HEK293 (cell line): ENCODE data around the gene SCN4A.

Experiments
- CTCF ChIA-PET: fragments of 350-600 bp; formaldehyde crosslinking; extraction: SDS; loops from one replicate; lab custom pipeline; 2021; ENCODE audit warnings: antibody characterized with exemption; lab: Yijun Ruan, JAX
- POLR2A ChIA-PET: fragments of 300-600 bp; formaldehyde crosslinking; extraction: SDS; loops from one replicate; lab custom pipeline; 2020; ENCODE audit warnings: antibody characterized with exemption, inconsistent platforms; lab: Yijun Ruan, JAX
- H3K27ac ChIP-seq: fragments of 200-500 bp; sonication (Bioruptor generic); 2 replicates; pipeline ENCODE4 v1.5.1; 2014; ENCODE audit warnings: low read depth, low read length, control low read depth, inconsistent platforms; ENCODE audit errors: extremely low read depth
- H3K36me3 ChIP-seq, 2 experiments: fragments of 200-500 bp in 1 of 2; sonication (Bioruptor generic) in 1 of 2; 1 replicate in 1 of 2; 2 replicates in 1 of 2; pipeline ENCODE4 v1.5.1; 2014 to 2017; ENCODE audit warnings: inconsistent platforms in 2 of 2, low read length in 2 of 2; ENCODE audit not compliant: control insufficient read depth in 2 of 2, insufficient read depth in 1 of 2
- H3K4me1 ChIP-seq: fragments of 200-500 bp; sonication (Bioruptor generic); 2 replicates; pipeline ENCODE4 v1.5.1; 2014; ENCODE audit warnings: mild to moderate bottlenecking, low read length, inconsistent platforms; ENCODE audit not compliant: control insufficient read depth, insufficient read depth
- H3K4me3 ChIP-seq: 2 replicates; pipeline ENCODE4 v1.5.1; 2011; ENCODE audit warnings: low read depth, mild to moderate bottlenecking, control low read depth, low read length, moderate library complexity
- H3K9me3 ChIP-seq: fragments of 200-500 bp; sonication (Bioruptor generic); 2 replicates; pipeline ENCODE4 v1.5.1; 2014; ENCODE audit warnings: low read depth, low read length, inconsistent platforms; ENCODE audit not compliant: control insufficient read depth, insufficient read depth
- ATF2 ChIP-seq: fragments of 450-650 bp; formaldehyde crosslinking; IDR thresholded peaks from 2 replicates; pipeline ENCODE4 v1.5.1; 2016; ENCODE audit warnings: missing biosample characterization, missing genetic modification characterization, low read depth
- OVOL3 ChIP-seq: fragments of 450-650 bp; formaldehyde crosslinking; IDR thresholded peaks from 2 replicates; pipeline ENCODE4 v1.5.1; 2016; ENCODE audit warnings: missing biosample characterization, missing genetic modification characterization
- REPIN1 ChIP-seq: fragments of 450-650 bp; formaldehyde crosslinking; IDR thresholded peaks from 2 replicates; pipeline ENCODE4 v1.5.1; 2017; ENCODE audit warnings: missing biosample characterization, missing genetic modification characterization, low read depth
- ZBTB44 ChIP-seq: fragments of 450-650 bp; IDR thresholded peaks from 2 replicates; pipeline ENCODE4 v1.5.1; 2018; ENCODE audit warnings: missing biosample characterization, mild to moderate bottlenecking, missing genetic modification characterization
- ZIC2 ChIP-seq: fragments of 450-650 bp; formaldehyde crosslinking; IDR thresholded peaks from 2 replicates; pipeline ENCODE4 v1.5.1; 2016; ENCODE audit warnings: missing biosample characterization, missing genetic modification characterization
- ZNF16 ChIP-seq: fragments of 450-650 bp; formaldehyde crosslinking; IDR thresholded peaks from 2 replicates; pipeline ENCODE4 v1.5.1; 2016; ENCODE audit warnings: low read depth, missing biosample characterization, missing genetic modification characterization
- ZNF19 ChIP-seq: fragments of 450-650 bp; formaldehyde crosslinking; IDR thresholded peaks from 2 replicates; pipeline ENCODE4; 2016; ENCODE audit warnings: missing biosample characterization, missing genetic modification characterization, low read depth
- ZNF24 ChIP-seq: fragments of 450-650 bp; formaldehyde crosslinking; IDR thresholded peaks from 2 replicates; pipeline ENCODE4 v1.5.1; 2016; ENCODE audit warnings: missing biosample characterization, missing genetic modification characterization
- ZNF324 ChIP-seq: fragments of 450-650 bp; formaldehyde crosslinking; IDR thresholded peaks from 2 replicates; pipeline ENCODE4 v1.5.1; 2016; ENCODE audit warnings: missing biosample characterization, missing genetic modification characterization
- ZNF513 ChIP-seq: fragments of 450-650 bp; IDR thresholded peaks from 2 replicates; pipeline ENCODE4 v1.5.1; 2018; ENCODE audit warnings: missing biosample characterization, missing genetic modification characterization
- ZNF514 ChIP-seq: fragments of 450-650 bp; formaldehyde crosslinking; IDR thresholded peaks from 2 replicates; pipeline ENCODE4 v1.5.1; 2016; ENCODE audit warnings: missing biosample characterization, missing genetic modification characterization
- ZNF518A ChIP-seq: fragments of 450-650 bp; formaldehyde crosslinking; conservative IDR thresholded peaks from 2 replicates; pipeline ENCODE4 v1.5.1; 2016; ENCODE audit warnings: low read depth, missing biosample characterization, missing genetic modification characterization
- ZNF610 ChIP-seq: fragments of 450-650 bp; formaldehyde crosslinking; IDR thresholded peaks from 2 replicates; pipeline ENCODE4 v1.5.1; 2016; ENCODE audit warnings: missing biosample characterization, missing genetic modification characterization, borderline replicate concordance
- ZNF623 ChIP-seq: fragments of 450-650 bp; formaldehyde crosslinking; IDR thresholded peaks from 2 replicates; pipeline ENCODE4 v1.5.1; 2016; ENCODE audit warnings: missing biosample characterization, missing genetic modification characterization
- ZNF645 ChIP-seq: fragments of 450-650 bp; formaldehyde crosslinking; IDR thresholded peaks from 2 replicates; pipeline ENCODE4; 2016; ENCODE audit warnings: missing biosample characterization, missing genetic modification characterization
- ZNF776 ChIP-seq: fragments of 450-650 bp; formaldehyde crosslinking; IDR thresholded peaks from 2 replicates; pipeline ENCODE4 v1.5.0; 2017; ENCODE audit warnings: missing biosample characterization, missing genetic modification characterization, borderline replicate concordance

The SCN4A gene

GRCh38 chr17:63996430-63997182 is 23.9 kb upstream of the SCN4A start (continued):
- no peak for TF ChIP-seq ZNF19
- no peak for TF ChIP-seq ZNF776 (tag by site-specific recombination)
- no peak for TF ChIP-seq ZIC2
- TF ChIP-seq, all 188 proteins: peak for 0

GRCh38 chr17:63995626-63996025 is 22.9 kb upstream of the SCN4A start:
- Histone ChIP-seq H3K4me1 (no peaks in the 10 kb centered on the region), H3K9me3 (no peaks in the 10 kb centered on the region), H3K27ac (no peak overlapping the region), H3K36me3 (no peaks in the 10 kb centered on the region), H3K4me3 (no peak overlapping the region)
- CTCF ChIA-PET = interaction anchor here (0.7 kb wide), 1 partner anchor 30 kb away, joined by 3 read pairs; no protein-coding TSS in a partner anchor
- POLR2A ChIA-PET = no interaction called here
- TF ChIP-seq ATF2 (tag by site-specific recombination) = no peak
- TF ChIP-seq ZNF623 (tag by site-specific recombination) = no peak
- TF ChIP-seq ZNF645 (tag by site-specific recombination) = no peak
- TF ChIP-seq ZBTB44 (tag by site-specific recombination) = no peak

- H3K4me1 ChIP-seq = no peaks in the 10 kb centered on the region
- no peaks in the 10 kb centered on the region for H3K36me3 ChIP-seq
- no peak overlapping the region for H3K27ac ChIP-seq
- CTCF ChIA-PET = interaction anchor here (1.1 to 1.6 kb wide), 2 partner anchors 8 to 47 kb away, joined by 3 to 8 read pairs; no protein-coding TSS in a partner anchor
- no peaks in the 10 kb centered on the region for H3K9me3 ChIP-seq
- H3K4me3 ChIP-seq = no peak overlapping the region
- POLR2A ChIA-PET = interaction anchor here (1.3 kb wide), 1 partner anchor 152 kb away, joined by 3 read pairs; no protein-coding TSS in a partner anchor
- TF ChIP-seq REPIN1 (tag by site-specific recombination) = no peak
- TF ChIP-seq ZNF324 = no peak
- TF ChIP-seq ZNF24 (tag by site-specific recombination) = no peak
- no peak for TF ChIP-seq ZNF518A (tag by site-specific recombination)
- no peak for TF ChIP-seq ZNF610 (tag by site-specific recombination)
- no peak for TF ChIP-seq ZNF514 (tag by site-specific recombination)
- no peak for TF ChIP-seq OVOL3 (tag by site-specific recombination)
- no peak for TF ChIP-seq ZNF16 (tag by site-specific recombination)
- no peak for TF ChIP-seq ZNF513 (tag by site-specific recombination)
Observed at GRCh38 chr17:63993368-63993985, 20.8 kb upstream of the SCN4A start.
